ENCODE results near the gene TPX2. TPM values are rescaled to one million over a fixed set of nuclear protein-coding genes. Genes with fewer than 3 reads are reported as not detected.

TPX2 gene, protein sequence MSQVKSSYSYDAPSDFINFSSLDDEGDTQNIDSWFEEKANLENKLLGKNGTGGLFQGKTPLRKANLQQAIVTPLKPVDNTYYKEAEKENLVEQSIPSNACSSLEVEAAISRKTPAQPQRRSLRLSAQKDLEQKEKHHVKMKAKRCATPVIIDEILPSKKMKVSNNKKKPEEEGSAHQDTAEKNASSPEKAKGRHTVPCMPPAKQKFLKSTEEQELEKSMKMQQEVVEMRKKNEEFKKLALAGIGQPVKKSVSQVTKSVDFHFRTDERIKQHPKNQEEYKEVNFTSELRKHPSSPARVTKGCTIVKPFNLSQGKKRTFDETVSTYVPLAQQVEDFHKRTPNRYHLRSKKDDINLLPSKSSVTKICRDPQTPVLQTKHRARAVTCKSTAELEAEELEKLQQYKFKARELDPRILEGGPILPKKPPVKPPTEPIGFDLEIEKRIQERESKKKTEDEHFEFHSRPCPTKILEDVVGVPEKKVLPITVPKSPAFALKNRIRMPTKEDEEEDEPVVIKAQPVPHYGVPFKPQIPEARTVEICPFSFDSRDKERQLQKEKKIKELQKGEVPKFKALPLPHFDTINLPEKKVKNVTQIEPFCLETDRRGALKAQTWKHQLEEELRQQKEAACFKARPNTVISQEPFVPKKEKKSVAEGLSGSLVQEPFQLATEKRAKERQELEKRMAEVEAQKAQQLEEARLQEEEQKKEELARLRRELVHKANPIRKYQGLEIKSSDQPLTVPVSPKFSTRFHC
- total RNA-seq (2014; rRNA removed) = 188 and 191 TPM in 2 replicates
- polyA plus RNA-seq (2012) = 62.4 TPM

DNA sequence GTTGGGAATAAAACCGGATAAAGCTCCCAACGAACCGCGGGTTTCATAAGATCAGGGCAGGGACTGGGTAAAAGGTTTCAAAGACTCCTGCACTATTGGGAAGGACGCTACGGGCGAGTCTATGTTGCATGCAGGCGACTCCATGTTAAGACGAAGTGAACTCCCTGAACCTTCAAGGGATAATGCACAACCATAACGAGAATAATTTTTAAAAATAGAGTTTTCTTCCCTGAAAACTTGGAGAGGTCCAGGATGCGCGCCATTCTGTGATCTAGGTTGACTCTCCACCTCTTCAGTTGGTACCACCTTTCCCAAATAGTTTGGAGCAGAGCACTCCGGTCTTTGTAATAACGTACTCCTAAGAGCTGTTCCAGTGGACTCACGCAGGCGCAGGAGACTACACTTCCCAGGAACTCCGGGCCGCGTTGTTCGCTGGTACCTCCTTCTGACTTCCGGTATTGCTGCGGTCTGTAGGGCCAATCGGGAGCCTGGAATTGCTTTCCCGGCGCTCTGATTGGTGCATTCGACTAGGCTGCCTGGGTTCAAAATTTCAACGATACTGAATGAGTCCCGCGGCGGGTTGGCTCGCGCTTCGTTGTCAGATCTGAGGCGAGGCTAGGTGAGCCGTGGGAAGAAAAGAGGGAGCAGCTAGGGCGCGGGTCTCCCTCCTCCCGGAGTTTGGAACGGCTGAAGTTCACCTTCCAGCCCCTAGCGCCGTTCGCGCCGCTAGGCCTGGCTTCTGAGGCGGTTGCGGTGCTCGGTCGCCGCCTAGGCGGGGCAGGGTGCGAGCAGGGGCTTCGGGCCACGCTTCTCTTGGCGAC, at the start of gene TPX2:
TPX2 (plus strand) TSS at position 562 of the 821 bp plus-strand sequence. CDS start 18,187 bp downstream, outside the sequence.
- peak; percentile 97 for DNase-seq (ENCODE audit: low read depth)

GRCh38 chr20:31690124-31690666, 48.9 kb upstream of the TPX2 start:
- DNase-seq (ENCODE audit: low read depth) = no peak

- DNase-seq (ENCODE audit: low read depth) = peak; percentile 75
Observed at GRCh38 chr20:31691646-31692275, 47.3 kb upstream of the TPX2 start.

DNA sequence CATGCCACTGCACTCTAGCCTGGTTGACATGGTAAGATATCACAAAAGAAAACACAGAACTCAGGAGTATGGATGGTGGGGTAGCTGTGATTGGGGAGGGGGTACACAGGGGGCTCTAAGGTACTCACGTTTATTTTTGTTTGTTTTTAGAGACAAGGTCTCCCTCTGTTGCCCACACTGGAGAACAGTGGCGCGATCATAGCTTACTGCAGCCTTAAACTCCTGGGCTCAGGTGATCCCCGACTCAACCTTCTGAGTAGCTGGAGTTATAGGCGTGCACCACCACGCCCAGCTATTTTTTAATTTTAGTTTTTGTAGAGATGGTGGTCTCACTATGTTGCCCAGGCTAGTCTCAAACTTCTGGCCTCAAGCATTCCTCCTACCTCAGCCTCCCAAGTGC, 45.7 kb upstream of the TPX2 start:
- DNase-seq (ENCODE audit: low read depth) = no peak

- DNase-seq (ENCODE audit: low read depth) = peak; percentile 73
Observed at GRCh38 chr20:31693987-31694661, 45.0 kb upstream of the TPX2 start.

DNA sequence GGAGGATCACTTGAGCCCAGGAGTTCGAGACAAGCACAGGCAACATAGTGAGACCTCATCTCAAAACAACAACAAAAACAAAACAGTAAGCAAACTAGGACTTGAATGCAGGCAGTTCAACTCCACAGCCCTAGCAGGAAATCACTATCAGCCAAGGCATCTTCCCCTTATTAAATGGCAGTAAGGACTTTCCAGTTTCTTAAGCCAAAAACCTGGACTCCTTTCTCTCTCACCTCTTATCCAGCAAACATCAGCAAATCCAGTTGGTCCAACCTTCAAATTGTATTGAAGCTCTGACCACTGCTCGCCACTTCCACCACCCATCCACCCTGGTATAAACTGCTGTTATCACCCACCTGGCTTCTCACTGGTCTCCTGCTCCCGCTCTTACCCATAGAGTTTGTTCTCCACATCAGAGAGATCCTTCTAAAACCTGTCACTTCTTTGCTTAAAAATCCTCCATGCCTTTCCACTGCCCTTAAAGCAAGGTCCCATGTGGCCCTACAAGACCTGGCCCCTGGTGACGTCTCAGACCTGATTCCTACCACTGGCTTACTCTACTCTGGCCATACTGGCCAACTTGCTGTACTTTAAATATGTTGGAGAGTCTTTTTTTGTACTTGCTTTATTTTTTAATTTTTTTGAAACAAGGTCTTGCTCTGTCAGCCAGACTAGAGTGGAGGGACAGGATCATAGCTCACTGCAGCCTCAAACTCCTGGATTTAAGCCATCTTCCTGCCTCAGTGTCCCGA, 44.1 kb upstream of the TPX2 start:
- no peak for DNase-seq (ENCODE audit: low read depth)

GRCh38 chr20:31695849-31696804, 43.0 kb upstream of the TPX2 start:
- peak; percentile 96 for DNase-seq (ENCODE audit: low read depth)

DNA sequence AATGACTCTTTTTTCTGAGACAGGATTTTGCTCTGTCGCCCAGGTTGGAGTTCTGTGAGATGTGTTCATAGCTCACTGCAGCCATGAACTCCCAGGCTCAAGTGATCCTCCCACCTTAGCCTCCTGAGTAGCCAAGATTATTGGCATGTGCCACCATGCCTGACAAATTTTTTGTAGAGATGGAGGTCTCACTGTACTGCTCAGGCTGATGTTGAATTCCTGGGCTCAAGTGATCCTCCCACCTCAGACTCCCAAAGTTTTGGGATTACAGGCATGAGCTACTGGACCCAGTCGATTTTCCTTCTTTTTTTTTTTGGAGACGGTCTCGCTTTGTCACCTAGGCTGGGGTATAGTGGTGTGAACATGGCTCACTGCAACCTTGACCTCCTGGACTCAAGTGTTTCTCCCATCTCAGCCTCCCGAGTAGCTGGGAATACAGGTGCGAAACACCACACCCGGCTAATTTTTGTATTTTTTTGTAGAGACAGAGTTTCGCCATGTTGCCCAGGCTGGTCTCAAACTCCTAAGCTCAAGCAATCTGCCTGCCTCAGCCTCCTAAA, 40.8 kb upstream of the TPX2 start:
- DNase-seq (ENCODE audit: low read depth) = no peak

DNA sequence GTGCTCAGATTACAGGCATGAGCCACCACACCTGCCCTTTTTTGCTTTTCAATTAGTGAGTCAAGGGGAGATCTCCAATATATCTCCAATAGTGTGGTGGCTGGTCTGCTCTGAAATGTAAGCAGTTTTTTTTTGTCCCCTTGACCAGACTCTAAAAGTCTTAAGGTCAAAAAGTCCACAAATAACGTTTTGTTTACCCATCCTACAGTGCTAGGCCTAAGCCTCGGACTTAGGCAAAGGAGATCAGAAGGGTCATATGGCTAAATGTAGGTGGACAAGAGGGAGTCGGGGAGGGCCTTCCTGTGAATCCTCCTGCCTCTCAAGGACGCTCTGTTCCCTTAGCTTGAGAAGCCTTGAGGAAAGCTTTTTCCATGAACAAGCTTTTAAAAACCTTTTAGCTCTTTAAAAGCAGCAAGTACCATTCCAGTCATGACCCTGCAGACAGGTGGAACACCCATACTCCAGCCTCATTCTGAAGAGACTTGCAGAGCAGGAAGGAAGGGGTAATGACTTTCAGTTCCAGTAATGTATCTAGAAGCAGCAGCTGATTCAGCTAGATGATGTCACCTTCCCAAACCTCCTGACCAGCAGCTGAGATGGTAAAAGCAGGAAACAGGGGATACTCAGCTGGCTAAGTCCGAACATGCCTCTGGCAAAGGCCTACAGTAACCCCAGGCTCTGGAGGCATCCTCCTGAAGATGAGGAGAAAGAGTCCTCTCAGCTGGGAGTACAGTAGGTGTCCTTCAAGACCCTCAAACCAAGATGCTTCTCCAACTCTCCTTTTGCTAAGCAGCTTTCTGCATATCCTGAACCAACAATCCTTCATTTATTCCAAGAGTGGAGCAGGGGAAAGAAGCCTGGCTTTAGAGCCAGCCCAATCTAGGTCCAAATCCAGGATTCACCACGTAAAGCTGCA, 40.0 kb upstream of the TPX2 start:
- DNase-seq (ENCODE audit: low read depth) = peak; percentile 99

DNA sequence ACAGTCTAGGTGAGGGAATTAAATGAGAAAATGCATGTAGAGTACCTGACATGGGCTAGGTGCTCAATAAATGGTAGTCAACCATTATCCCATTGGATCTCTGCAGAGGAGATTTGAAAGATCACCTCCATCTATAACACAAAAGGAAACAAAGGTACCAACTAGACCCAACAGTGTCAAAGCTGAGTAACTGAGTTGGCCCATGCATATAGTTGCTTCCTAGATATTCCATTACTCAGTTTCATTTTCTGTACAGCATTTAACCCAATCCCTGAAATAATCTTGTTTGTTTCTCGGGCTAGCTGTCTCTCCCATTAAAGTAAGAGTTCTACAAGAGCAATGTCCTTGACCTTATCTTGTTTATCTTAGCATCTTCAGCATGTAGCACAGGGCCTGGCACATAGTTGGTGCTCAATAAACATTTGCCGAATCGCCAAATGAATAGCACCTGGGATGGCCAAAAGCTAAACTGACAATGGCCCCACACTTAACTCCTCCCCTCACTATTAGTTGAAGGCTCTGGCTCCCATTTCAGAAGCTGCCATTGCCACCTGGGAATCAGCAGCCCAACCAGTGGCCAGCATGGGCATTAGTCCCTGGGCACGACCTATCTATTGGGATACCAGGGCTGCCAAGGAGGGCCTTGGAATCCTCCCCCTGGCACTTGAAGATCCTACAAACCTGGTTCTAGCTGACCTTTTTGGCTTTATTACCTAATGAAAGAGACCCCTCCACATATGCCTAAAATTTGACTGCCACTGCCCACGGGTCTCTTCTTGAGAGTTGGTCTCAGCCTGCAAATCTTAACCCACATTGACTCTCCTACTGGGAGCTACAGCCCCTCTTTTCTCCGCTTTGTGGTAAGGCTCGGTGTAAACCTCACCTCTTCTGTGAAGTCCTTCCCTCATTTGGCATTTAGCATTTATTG, 39.0 kb upstream of the TPX2 start:
- DNase-seq (ENCODE audit: low read depth) = no peak

GRCh38 chr20:31700747-31701146, 38.3 kb upstream of the TPX2 start:
- DNase-seq (ENCODE audit: low read depth) = no peak

- no peak for DNase-seq (ENCODE audit: low read depth)
Observed at GRCh38 chr20:31701591-31701990, 37.5 kb upstream of the TPX2 start.

DNA sequence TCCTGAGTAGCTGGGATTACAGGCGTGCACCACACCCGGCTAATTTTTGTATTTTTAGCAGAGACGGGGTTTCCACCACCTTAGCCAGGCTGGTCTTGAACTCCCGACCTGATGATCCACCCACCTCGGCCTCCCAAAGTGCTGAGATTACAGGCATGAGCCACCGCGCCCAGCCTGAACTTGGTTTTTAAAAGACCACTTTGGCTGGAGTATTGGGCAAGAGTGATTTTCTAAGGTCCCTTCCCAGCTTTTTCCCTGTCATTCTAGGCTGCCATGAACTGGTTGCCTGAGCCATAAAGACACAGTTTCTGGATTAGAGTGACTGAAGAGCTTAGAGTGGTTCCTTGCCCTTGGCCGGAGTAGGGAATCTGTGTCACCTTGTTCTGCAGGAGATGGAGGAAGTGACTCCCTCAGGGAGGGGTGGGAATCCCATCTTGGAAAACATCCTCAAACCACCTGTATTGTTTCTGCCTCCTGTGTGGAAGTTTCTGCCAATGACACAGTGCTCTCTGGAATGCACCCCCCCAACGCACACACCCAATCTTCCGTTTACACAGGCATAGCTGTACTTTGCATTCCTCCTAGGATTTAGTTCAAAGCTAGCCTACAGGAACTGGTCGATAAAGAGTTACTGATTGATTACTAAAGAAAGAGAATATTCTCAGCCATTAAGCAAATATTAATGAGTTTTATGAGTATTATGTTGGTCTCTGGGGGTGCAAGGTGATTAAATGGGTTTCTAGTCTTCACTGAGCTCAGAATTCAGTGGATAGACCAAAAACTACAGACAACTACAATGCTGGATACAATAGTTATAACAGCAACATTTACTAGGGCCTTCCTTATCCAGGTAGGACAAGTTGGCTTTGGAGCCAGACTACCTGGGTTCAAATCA, 34.6 kb upstream of the TPX2 start:
- peak; percentile 49 for DNase-seq (ENCODE audit: low read depth)

DNA sequence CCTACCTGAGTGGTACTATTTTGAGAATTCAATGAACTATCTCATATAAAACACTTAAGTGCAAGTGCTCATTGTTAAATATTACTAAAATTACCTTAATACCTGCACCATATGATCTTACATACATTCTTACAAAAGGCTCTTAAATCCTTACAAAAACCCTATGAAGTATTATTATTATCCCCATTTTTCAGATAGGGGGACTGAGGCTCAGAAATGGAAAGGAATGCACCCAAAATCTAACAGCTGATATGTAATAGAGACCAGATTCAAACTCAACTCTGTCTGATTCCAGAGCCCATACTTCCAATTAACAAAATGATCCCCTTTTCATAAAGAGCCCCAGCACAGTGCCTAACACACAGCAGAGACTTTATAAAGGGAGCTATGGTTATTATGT, 33.9 kb upstream of the TPX2 start:
- no peak for DNase-seq (ENCODE audit: low read depth)

Data from LHCN-M2 (cell line).